Mesothelial cell of epicardium (in vitro differentiated cells): ENCODE measurements around the gene IGSF11. TPM values are rescaled to one million over a fixed set of nuclear protein-coding genes. Genes with fewer than 3 reads are reported as not detected.

ENCODE experiments used
- DNase-seq, 2 experiments: peaks; one replicate each; pipeline ENCODE4 v3.0.0; 2021; ENCODE audit warnings: low spot score in 2 of 2; ENCODE audit not compliant: unreplicated experiment in 2 of 2
- H3K27ac Mint-ChIP-seq: 2 replicates; pipeline ENCODE4 v1.8.0; 2021; ENCODE audit warnings: mixed read lengths
- H3K27me3 Mint-ChIP-seq: 2 replicates; pipeline ENCODE4 v1.8.0; 2021; ENCODE audit warnings: low read depth, mixed read lengths
- H3K36me3 Mint-ChIP-seq: 2 replicates; pipeline ENCODE4 v1.8.0; 2021; ENCODE audit warnings: mixed read lengths
- H3K4me1 Mint-ChIP-seq: 2 replicates; pipeline ENCODE4 v1.8.0; 2021; ENCODE audit warnings: mixed read lengths
- H3K4me3 Mint-ChIP-seq: 2 replicates; pipeline ENCODE4 v1.8.0; 2021; ENCODE audit warnings: mild to moderate bottlenecking, moderate library complexity, mixed read lengths
- H3K9me3 Mint-ChIP-seq: 2 replicates; pipeline ENCODE4 v1.8.0; 2021; ENCODE audit warnings: mixed read lengths
- CTCF ChIP-seq: fragments of 200-600 bp; sonication (generic); IDR thresholded peaks from one replicate; pipeline ENCODE4 v1.5.0; 2021; ENCODE audit warnings: antibody characterized with exemption; ENCODE audit not compliant: unreplicated experiment
- total RNA-seq: library from RNA; stranded (reverse); gene quantifications from 3 replicates; pipeline ENCODE4 v1.2.1, GENCODE V29; 2021

Gene IGSF11
- total RNA-seq, 1 donor from 2014 or later: 2.0 TPM

GRCh38 chr3:118960876-118961450 lies 73.7 kb downstream of the IGSF11 start:
- Mint-ChIP-seq H3K36me3 (no peaks in the 10 kb centered on the region), H3K4me1 (no peaks in the 10 kb centered on the region), H3K27ac (no peak overlapping the region), H3K27me3 (no peaks in the 10 kb centered on the region), H3K4me3 (no peak overlapping the region), H3K9me3 (peaks cover 6% of the 10 kb centered on the region)
- no peak for TF ChIP-seq CTCF
- DNase-seq: no peak

- Mint-ChIP-seq H3K4me3 (no peak overlapping the region), H3K36me3 (peaks cover 4% of the 10 kb centered on the region), H3K27me3 (no peaks in the 10 kb centered on the region), H3K4me1 (no peaks in the 10 kb centered on the region), H3K9me3 (peaks cover 25% of the 10 kb centered on the region), H3K27ac (no peak overlapping the region)
- no peak for DNase-seq
- no peak for TF ChIP-seq CTCF
Measured at GRCh38 chr3:118955914-118956556, 78.6 kb downstream of the IGSF11 start.

- Mint-ChIP-seq H3K4me1 (peaks cover 16% of the 10 kb centered on the region), H3K27me3 (no peaks in the 10 kb centered on the region), H3K36me3 (peaks cover 4% of the 10 kb centered on the region), H3K4me3 (no peak overlapping the region), H3K9me3 (peaks cover 24% of the 10 kb centered on the region), H3K27ac (no peak overlapping the region)
- TF ChIP-seq CTCF: no peak
- DNase-seq: no peak
Measured at GRCh38 chr3:118951089-118951488, 83.6 kb downstream of the IGSF11 start.

- no peak overlapping the region for H3K27ac Mint-ChIP-seq
Measured at GRCh38 chr3:118949113-118949760, 85.4 kb downstream of the IGSF11 start.

GRCh38 chr3:118948146-118948545 lies 86.5 kb downstream of the IGSF11 start:
- H3K27me3 Mint-ChIP-seq: no peaks in the 10 kb centered on the region
- H3K36me3 Mint-ChIP-seq: no peaks in the 10 kb centered on the region
- peak overlapping the region; percentile 23 for H3K27ac Mint-ChIP-seq
- H3K4me1 Mint-ChIP-seq: peaks cover 31% of the 10 kb centered on the region
- no peak for TF ChIP-seq CTCF
- no peak overlapping the region for H3K4me3 Mint-ChIP-seq
- DNase-seq: no peak
- peaks cover 3% of the 10 kb centered on the region for H3K9me3 Mint-ChIP-seq

More at GRCh38 chr3:118949113-118949760, 85.4 kb downstream of the IGSF11 start:
- no peak overlapping the region for H3K4me3 Mint-ChIP-seq
- H3K27me3 Mint-ChIP-seq: no peaks in the 10 kb centered on the region
- H3K4me1 Mint-ChIP-seq: peaks cover 27% of the 10 kb centered on the region
- no peak for TF ChIP-seq CTCF
- H3K36me3 Mint-ChIP-seq: peaks cover 4% of the 10 kb centered on the region
- H3K9me3 Mint-ChIP-seq: peaks cover 12% of the 10 kb centered on the region
- DNase-seq: no peak
